Uterus (tissue), 2 donors: ENCODE measurements around the gene FMNL3.

Source experiments
- CTCF ChIP-seq, 4 experiments: fragments of 200-600 bp in 2 of 4; fragments of 450-650 bp in 2 of 4; sonication (generic) in 2 of 4; IDR thresholded peaks; one replicate each; pipeline ENCODE4 v1.5.1; 2016 to 2019; ENCODE audit warnings: antibody characterized with exemption in 4 of 4, mild to moderate bottlenecking in 2 of 4, moderate library complexity in 1 of 4
- POLR2A ChIP-seq, 2 donors: fragments of 450-650 bp; IDR thresholded peaks; one replicate each; pipeline ENCODE4 v1.6.1; 2016; ENCODE audit warnings: antibody characterized with exemption in 2 of 2, mild to moderate bottlenecking in 1 of 2, moderate library complexity in 1 of 2

GRCh38 chr12:49703647-49704137 lies 3.5 kb downstream of the FMNL3 start:
- no peak for TF ChIP-seq CTCF (IDR thresholded peaks at IDR 0.05)
- TF ChIP-seq POLR2A (IDR thresholded peaks at IDR 0.05), result no peak
